WTC11 (cell line): ENCODE results near the gene CEBPG.

ENCODE experiments used
- CBFB ChIP-seq: sonication (generic); formaldehyde crosslinking; IDR thresholded peaks from 2 replicates; pipeline ENCODE4 v1.8.1; 2022; ENCODE audit warnings: mild to moderate bottlenecking, low read depth, missing genetic modification reagents
- NFYB ChIP-seq: sonication (generic); formaldehyde crosslinking; conservative IDR thresholded peaks from 2 replicates; pipeline ENCODE4 v1.8.0; 2022; ENCODE audit warnings: low read depth, missing genetic modification reagents
- SP1 ChIP-seq: sonication (generic); formaldehyde crosslinking; conservative IDR thresholded peaks from 2 replicates; pipeline ENCODE4 v1.8.1; 2022; ENCODE audit warnings: missing genetic modification reagents
- TF ChIP-seq, protein P1 (sequence below): fragments of 200-600 bp; IDR thresholded peaks from 2 replicates; pipeline ENCODE4 v1.8.0; 2022; ENCODE audit warnings: antibody characterized with exemption
- TF ChIP-seq, protein P2 (sequence below): sonication (generic); formaldehyde crosslinking; IDR thresholded peaks from 2 replicates; pipeline ENCODE4 v1.8.0; 2022; ENCODE audit warnings: mild to moderate bottlenecking, missing genetic modification reagents

DNA sequence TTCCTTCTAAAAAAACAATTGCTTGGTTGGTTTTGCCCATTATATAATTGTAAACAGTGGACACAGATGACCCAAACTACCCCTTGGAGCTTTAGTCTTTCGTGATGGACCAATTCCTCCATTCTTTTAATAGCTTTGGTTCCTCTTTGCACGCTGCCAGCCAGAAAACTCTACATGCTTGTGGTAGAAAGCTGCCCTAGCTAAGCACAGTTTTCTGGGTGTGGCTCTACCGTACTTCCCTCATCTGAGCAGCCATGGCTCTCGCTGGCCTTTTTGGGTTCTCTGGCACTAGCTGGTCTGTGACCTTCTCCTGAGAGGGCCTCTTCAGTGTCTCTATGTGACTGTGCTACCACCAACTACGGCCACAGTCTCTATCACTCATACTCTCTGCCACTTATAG is 41.3 kb upstream of the CEBPG start:
- TF ChIP-seq, protein P1, sequence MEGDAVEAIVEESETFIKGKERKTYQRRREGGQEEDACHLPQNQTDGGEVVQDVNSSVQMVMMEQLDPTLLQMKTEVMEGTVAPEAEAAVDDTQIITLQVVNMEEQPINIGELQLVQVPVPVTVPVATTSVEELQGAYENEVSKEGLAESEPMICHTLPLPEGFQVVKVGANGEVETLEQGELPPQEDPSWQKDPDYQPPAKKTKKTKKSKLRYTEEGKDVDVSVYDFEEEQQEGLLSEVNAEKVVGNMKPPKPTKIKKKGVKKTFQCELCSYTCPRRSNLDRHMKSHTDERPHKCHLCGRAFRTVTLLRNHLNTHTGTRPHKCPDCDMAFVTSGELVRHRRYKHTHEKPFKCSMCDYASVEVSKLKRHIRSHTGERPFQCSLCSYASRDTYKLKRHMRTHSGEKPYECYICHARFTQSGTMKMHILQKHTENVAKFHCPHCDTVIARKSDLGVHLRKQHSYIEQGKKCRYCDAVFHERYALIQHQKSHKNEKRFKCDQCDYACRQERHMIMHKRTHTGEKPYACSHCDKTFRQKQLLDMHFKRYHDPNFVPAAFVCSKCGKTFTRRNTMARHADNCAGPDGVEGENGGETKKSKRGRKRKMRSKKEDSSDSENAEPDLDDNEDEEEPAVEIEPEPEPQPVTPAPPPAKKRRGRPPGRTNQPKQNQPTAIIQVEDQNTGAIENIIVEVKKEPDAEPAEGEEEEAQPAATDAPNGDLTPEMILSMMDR = no peak
- TF ChIP-seq, protein P2, sequence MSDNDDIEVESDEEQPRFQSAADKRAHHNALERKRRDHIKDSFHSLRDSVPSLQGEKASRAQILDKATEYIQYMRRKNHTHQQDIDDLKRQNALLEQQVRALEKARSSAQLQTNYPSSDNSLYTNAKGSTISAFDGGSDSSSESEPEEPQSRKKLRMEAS (CRISPR knock-in tag) = no peak
- TF ChIP-seq CBFB (CRISPR knock-in tag) (no peak), SP1 (no peak), NFYB (no peak)
